Measurements from ENCODE around the gene PLCB3.

Gene PLCB3

GRCh38 chr11:64303109-64304031 lies 52.0 kb downstream of the PLCB3 start:
- no peak for TF ChIP-seq CTCF (IDR thresholded peaks at IDR 0.05)

GRCh38 chr11:64304032-64304315 lies 52.6 kb downstream of the PLCB3 start:
- no peak for TF ChIP-seq CTCF (IDR thresholded peaks at IDR 0.05)

- TF ChIP-seq CTCF (IDR thresholded peaks at IDR 0.05): peak; percentile 87
Observed at GRCh38 chr11:64304316-64305072, 53.2 kb downstream of the PLCB3 start.

GRCh38 chr11:64305075-64305690 lies 53.9 kb downstream of the PLCB3 start, which contains the start of gene ESRRA:
ESRRA (plus strand) TSS chr11:64305524; CDS start chr11:64307180, 1,656 bp downstream.
- no peak for TF ChIP-seq CTCF (IDR thresholded peaks at IDR 0.05)

- TF ChIP-seq CTCF (IDR thresholded peaks at IDR 0.05): peak; percentile 48
Observed at GRCh38 chr11:64305691-64306562, 54.6 kb downstream of the PLCB3 start.

GRCh38 chr11:64306563-64306875 lies 55.2 kb downstream of the PLCB3 start:
- TF ChIP-seq CTCF (IDR thresholded peaks at IDR 0.05): no peak
